ENCODE measurements around the gene MCCC2. TPM values are rescaled to one million over a fixed set of nuclear protein-coding genes. Genes with fewer than 3 reads are reported as not detected.
"Not testable (repeated sequence)": the region's sequence is repeated elsewhere in the genome, so short reads cannot be mapped to it uniquely, and the experiment has no call there.

Gene MCCC2
- total RNA-seq, 1 experiment from 2014 or later: 30.4 TPM

DNA sequence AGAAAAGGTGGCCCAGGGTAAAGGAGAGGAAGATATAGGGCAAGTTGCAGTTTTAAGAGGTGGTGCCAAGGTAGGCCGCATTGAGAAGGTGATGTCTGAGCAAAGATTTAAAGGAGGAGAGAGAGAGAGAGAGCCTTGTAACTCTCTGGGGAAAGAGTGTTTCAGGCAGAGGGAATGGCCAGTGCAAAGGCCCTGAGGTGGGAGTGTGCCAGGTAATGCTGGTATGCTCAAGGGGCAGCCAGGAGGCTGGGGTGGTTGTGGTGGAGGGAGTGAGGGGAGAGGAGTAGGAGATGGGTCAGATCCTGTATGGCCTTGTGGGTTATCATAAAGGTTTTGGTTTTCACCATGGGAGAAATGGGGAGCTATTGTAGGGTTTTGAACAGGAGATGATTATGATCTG, 9.9 kb downstream of the MCCC2 start:
- no peak for DNase-seq (ENCODE audit: low read depth)

DNA sequence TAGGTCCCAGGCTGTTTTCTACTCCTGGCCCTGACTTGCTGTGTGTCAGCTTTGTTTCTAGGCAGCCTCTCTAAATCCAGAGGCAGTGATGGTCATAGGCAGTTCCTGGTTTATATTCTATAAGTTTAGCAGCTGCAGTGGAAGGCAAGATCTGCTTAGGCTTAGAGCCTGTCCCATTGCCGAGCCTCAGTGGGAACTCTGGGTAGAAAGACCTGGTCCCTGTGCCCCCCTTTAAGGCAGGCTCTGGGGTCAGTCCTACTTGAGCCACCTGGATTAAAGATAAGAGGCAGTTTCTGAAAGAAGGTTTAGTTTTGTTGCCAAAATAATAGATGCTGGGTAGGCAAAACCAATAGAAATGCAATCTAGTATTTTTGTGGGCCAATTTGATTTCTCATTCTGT, 13.6 kb downstream of the MCCC2 start:
- no peak for DNase-seq (ENCODE audit: low read depth)

DNA sequence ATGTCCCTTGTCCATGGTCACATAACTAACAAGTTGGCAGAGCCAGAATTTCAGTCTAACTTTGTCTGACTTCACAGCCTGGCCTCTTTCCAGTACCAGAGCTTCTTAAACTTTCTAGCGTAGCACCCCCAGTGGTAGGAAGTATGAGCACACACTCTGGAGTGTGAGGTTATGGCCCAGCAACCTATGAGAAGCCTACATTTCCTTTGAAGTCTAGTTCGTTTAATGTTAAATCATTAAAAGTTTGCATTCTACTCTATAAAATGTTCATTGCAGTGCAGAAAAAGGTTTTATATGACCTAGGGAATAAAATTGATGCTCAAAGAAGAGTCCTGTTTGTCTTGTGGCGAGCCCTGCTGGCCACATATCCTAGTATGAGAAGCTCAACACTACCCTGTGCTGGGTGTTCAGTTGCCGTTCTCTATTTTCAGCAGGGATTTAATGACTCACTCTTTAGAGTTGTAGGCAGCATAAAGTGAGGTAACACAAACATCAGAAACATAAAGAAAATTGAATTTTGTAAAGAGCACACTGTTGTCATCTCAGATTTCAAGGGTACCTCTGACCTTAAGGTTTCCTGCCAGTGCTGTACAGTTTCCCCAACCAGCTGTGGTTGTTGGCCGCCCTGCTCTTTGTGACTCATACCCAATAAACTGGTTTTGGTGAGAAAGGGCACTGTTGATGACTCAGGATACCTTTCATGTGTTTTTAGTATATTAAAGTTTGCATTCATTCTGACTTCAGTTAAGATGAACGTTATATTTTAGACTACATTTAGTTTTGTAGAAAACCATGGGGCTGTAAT, 14.3 kb downstream of the MCCC2 start:
- peak; percentile 99 for DNase-seq (ENCODE audit: low read depth)

DNA sequence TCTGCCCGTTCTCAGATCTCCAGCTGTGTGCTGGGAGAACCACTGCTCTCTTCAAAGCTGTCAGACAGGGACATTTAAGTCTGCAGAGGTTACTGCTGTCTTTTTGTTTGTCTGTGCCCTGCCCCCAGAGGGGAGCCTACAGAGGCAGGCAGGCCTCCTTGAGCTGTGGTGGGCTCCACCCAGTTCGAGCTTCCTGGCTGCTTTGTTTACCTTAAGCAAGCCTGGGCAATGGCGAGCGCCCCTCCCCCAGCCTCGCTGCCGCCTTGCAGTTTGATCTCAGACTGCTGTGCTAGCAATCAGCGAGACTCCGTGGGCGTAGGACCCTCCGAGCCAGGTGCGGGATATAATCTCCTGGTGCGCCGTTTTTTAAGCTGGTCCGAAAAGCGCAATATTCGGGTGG, 22.8 kb downstream of the MCCC2 start:
- not testable (repeated sequence) for DNase-seq (ENCODE audit: low read depth)

DNA sequence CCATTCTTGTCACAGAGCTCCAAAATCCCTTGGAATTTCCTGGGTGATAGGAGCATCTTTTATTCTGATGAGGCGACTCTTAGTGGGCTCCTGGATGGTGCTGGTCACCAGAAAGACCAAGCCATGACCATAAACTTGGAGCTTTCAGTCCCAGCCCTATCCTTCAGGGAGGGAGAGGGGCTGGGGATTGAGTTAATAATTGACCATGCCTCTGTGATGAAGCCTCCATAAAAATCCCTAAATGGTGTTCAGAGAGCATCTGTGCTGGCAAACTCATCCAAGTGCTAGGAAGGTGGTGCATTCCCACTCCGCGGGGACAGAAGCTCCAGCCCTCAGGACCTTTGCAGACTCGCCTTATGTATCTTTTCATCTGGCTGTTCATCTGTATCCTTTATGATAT, 28.7 kb downstream of the MCCC2 start:
- DNase-seq (ENCODE audit: low read depth): no peak

DNA sequence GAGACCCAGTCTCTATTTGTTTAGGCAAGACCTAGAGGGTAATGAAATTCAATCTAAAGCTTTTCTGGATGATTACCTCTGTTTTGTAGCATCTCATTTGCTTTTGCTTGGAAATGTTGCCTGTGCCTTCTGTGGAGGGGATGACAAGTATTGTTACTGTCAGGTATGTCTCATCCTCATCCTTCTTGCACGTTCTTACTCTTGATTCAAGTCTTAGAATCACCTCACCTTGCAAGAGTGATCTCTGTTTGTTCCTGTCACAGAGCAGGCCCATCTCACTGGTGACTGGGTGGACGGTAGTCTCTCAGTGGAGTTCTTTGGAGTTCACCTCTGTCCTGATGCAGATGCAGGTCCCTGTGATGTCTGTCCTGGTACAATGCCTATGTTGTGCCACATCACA, 33.5 kb downstream of the MCCC2 start:
- DNase-seq (ENCODE audit: low read depth): no peak

DNA sequence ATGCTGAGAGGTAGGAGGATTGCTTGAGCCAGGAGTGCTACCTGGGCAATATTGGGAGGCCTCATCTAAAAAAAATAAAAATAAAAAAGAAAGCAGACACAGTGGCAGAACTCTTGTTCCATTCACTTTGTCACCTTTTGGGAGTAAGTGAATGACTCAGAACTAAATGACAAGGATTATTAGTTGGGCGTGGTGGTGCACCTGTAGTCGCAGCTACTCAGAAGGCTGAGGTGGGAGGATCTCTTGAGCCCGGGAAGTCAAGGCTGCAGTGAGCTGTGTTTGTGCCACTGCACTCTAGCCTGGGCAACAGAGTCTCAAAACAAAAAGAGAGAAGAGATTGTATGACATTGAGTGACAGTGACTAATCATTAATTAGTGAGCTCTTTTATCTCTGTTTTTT, 34.1 kb downstream of the MCCC2 start:
- no peak for DNase-seq (ENCODE audit: low read depth)

DNA sequence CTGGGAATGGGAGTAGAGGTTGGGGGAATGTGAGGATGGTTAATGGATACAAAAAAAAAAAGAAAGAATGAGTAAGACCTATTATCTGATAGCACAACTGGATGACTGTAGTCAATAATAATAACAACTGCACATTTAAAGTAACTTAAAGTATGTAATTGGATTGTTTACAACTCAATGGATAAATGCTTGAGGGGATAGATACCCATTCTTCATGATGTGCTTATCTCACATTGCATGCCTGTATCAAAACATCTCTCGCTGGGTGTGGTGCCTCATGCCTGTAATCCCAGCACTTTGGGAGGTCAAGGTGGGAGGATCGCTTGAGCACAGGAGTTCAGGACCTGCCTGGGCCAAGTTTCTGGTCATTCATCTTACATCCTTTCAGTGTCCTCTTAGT, 34.6 kb downstream of the MCCC2 start:
- no peak for DNase-seq (ENCODE audit: low read depth)

DNA sequence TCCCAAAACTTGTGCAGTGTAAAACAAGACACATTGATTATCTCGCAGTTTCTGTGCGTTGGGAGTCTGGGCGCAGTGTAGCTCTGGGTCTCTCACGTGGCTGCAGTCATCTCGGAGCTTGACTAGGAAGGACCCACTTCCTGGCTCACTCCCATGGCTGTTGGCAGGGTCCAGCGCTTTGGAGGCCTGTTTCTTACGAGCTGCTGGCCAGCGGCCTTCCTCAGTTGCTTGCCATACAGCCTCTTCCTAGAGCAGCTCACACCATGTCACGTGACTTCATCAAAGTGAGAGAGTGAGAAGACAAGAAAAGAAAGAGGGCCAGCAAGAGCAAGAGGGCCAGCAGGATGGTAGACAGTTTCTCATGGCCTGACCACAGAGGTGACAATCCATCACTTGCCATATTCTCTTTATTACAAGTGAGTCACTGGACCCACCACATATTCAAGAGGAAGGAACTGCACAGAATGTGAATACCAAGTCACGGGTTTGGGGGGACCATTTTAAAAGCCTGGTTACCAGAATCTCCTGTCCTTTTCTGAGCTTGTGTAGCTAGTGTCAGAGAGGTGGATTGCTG, 36.2 kb downstream of the MCCC2 start:
- DNase-seq (ENCODE audit: low read depth): no peak

DNA sequence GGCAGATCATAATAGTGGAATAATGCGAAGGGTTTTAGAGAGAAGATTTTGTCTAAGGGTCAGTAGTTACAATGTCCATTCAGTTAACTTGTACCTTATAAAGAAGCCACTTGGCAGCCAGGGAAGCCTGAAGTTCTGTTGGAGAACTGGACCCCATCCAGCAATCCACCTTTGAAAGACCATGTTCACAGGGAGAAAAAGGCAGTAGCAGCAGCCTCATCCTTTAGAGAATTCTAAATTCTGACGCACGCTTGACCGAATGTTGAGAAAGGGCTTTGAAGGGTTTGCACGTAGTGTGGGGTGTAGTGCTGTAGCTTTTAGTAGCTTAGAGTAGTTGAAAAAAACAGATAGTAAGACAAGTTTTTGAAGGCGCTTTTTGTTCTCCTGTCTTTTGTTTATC, 42.8 kb downstream of the MCCC2 start:
- DNase-seq (ENCODE audit: low read depth): no peak

DNA sequence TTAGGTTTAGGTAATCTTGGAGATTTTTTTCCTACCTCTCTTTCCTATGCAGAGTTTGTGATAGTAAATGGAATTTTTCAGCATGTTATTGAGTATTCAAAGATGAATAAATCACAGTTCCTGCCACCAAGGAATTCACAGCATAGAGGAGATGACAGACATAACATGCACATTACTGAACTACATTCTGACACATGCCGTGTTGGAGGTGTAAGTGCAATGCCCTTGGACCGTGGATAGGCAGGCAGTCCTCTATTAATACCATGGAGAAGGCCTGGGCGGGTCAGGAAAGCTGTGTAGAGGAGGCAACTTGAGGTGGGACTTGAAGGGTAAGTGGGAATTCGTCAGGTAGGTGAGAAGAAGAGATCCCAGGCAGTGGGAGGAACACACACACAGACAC, 43.9 kb downstream of the MCCC2 start:
- no peak for DNase-seq (ENCODE audit: low read depth)

DNA sequence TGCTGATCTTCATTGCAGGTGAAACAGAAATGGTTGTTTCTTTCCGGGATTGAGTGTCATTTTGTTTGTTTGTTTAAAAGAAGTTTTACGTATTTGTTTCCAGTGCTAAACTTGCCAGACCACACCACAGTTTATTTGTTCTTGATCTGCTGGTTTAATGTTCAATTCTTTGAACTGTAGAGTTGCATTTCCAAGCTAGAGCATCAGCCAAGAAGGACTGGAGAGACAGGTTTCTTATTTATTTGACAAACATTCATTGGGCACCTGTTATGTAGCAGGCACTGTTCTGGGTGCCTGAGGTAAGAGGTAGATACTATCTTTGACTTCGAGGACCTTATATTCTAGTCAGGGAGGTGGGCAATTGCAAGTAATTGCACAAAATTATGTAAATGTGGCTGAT, 45.0 kb downstream of the MCCC2 start:
- DNase-seq (ENCODE audit: low read depth): no peak

DNA sequence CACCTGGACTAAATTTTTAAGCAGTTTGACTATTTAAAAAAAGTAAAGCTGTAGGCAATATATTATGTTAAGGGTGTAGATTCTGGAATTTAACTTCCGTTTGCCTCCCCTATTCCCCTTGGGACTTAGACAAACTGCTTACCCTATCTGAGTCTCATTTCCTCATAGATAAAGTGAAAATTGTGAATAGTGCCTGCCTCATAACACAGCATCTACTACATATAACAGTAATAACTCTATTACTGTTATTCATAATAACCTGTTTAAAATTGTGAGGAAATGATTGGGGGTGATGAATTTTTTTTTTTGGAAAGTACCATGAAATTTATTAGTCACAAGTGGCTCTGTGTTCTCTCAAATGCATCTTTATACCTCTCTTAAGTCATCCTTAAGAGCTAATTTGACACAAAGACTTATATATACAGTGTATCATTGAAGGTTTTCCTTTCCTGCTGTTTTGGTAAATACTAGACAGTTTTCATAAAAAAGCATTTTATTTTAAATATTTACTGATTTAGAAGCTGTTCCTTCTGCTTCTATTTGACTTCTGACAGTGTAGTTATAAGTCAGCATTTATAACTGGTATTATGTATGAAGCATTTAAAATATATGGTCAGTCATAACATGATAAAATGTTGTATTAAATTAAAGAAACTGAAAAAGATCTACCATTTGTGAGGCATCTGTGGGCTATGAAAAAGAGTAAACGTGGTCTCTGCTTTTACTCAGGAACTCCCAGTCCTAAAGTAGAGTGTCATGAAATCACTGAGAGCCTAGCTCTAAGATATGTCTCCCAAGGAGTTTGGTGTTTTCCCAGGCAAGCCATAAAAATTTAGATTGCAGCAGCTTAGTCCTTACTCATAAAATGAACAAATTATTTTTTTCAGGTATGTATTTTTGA, 46.4 kb downstream of the MCCC2 start:
- DNase-seq (ENCODE audit: low read depth): no peak

DNA sequence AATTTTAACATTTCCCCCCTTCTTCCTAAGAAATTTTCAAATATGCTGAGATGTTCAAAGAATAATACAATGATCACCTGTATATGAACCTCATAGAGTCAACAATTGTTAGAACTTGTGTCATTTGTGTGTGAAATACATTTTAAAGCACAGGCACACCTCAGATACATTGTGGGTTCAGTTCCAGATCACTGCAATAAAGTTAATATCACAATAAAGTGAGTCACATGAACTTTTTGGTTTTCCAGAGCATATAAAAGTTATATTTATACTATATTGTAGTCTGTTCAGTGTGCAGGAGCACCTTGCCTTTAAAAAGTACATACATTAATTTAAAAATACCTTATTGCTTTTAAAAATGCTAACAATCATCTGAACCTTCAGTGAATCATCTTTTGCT, 50.0 kb downstream of the MCCC2 start:
- no peak for DNase-seq (ENCODE audit: low read depth)

DNA sequence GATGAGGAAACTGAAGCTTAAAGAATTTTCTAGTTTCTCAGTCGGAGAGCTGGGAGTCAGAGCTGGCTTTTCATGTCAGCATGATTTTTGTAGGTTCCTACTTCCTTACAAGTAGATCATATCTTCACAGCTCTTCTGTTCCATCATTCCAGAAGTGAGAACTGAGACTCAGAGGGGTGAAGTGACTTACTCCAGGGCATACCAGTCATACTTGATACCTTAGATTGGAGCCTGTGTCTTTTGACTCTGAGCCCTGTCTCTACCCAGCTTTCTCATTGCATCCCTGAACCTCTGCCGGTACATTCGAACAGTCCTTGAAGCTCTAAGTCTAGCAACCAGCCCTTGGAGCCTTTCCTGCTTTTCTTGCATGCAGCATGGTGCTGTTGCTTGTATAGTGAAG, 53.3 kb downstream of the MCCC2 start:
- DNase-seq (ENCODE audit: low read depth): no peak

DNA sequence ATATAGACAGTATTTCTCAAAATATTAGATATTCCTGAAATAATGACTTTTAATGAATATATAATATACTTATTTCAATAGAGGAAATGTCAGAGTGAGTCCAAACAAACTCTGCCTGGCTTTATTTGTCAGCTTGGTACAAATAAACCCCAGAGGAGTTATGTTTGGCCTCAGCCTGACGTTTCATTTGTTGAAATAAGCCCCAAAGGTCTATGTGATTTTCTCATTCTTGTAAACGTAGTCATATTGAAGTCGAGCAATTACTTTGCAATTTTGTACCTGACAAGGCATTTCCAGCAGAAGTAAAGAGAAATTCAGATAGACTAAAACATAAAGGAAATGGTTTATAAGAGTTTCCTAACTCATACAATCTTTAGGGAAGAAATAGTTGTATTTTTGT, 57.9 kb downstream of the MCCC2 start:
- no peak for DNase-seq (ENCODE audit: low read depth)

DNA sequence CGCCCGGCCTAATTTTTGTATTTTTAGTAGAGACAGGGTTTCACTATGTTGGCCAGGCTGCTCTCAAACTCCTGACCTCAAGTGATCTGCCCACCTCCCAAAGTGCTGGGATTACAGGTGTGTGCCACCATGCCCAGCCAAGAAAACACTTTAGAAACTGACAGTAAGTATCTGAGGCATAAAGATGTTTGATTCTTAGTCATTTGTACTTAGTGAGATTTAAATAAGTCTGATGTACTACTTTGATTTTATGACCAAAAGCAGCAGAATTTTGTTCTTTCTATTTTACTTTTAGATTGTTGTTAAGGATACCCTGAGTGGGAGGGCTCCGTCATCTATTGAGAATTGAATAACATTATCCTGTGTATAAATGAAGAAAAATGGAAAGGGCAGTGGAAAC, 63.8 kb downstream of the MCCC2 start:
- DNase-seq (ENCODE audit: low read depth): not testable (repeated sequence)

DNA sequence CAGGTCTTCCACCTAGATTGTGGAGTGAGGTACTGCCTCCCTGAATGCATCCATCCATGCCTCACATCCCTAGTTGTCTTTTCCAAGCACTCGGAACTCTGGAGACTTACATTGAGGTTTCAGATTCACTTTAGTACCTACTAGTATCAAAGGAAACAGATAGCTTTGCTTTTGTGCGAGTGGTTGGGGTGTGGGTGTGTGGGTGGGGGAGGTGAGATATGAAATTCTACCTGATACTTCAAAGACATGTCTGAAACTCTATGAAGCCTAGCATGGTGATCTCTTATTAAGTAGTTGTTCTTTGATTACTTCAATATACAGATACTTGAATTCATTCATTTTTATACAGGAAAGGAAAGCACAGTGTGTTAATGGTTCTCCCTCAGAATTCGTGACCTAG, 64.4 kb downstream of the MCCC2 start:
- no peak for DNase-seq (ENCODE audit: low read depth)

DNA sequence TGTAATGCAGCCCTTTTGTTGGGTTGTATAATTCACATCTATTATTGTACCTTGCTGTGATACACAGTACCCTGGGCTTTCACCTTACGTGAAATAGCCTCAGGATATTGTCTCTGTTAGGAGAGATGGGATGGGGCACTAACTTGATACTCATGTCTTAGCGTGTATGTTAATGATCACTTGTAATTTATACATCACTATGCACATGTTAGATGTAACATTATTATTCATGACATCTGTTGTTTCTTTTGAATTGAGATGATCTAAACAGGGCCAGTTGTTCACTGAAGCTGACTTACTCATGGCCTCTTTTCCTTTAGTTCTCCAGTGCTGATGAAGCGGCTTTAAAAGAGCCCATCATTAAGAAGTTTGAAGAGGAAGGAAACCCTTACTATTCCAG, 65.2 kb downstream of the MCCC2 start:
- no peak for DNase-seq (ENCODE audit: low read depth)

DNA sequence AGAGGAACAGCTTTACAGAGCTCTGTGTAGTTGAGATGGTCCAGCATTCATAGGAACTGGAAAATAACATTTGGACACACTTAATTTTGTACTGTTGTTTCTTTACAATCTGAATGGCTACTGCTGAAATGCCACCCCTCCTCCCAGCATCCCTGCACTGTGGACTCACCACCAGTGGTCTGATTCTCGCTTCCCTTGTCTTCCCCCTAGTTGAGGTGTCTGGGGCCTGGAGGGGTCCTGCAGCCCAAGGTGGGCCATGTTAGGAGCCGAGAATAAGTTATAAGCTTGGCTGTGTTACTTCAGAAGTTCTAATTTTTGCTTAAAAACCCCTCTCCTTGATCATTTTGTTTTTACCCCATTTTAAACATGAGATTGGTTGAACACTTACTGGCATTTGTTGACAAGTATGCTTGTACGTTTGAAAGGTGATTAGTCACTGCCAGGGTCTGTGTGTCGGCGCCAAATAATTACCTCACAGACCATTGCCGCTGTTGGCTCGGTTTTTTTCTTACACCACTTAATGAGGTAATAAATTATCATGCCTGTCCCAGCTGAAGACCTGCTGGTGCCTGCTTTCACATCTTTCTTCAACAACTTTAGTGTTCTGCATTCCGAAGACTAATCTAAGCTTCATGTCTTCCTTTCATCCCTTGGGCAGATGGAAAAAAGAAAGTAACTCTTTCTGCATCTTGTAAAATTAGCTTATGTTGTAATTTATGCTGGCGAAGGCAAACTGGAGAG, 65.8 kb downstream of the MCCC2 start:
- DNase-seq (ENCODE audit: low read depth): no peak

DNA sequence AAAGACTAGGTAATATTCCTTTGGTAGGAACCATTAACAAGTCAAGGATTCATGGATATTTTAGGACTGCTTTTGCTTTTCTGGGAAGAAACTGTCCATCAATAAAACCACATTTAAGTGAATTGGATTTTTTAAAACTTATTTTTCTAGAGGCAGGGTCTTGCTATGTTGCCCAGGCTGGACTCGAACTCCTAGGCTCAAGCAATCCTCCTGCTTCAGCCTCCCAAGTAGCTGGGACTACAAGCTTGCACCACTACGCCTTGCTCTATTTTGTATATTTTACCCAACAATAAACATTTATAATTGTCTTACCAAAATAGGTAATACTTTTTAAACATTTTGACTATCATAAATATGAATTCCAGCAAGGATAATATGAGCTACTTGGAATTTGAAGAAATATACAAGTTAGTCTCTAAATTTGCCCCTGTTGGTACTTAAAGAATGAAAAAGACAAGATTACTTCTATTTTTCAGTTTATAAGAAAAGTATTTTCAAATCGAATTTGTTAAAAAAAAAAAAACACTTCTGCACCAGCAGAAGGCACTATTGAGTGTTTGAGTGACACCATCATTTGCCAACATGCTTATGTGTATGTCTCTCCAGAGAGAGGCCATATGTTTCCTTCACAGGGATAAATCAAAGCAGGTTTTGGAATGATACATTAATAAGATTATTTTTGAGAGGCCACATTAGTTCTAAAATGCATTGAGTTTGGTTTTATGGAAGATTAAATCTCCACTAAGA, 71.9 kb downstream of the MCCC2 start:
- peak; percentile 23 for DNase-seq (ENCODE audit: low read depth)

Data from LHCN-M2 (cell line).